Natural killer cell (primary cell): ENCODE results near the gene SPAG17. TPM values are rescaled to one million over a fixed set of nuclear protein-coding genes. Genes with fewer than 3 reads are reported as not detected.

Experiments
- ATAC-seq, 3 donors: fragments of 150-1000 bp in 2 of 3; fragments of 200-7000 bp in 1 of 3; cut with Tn5 transposase; 1 replicate in 1 of 3; 2 replicates in 2 of 3; pipeline ENCODE4 v1.10.0; 2021; ENCODE audit warnings: mild to moderate bottlenecking in 2 of 3, moderate library complexity in 2 of 3
- DNase-seq, 2 donors: peaks; one replicate each; pipeline versions ENCODE4 v3.0.0 to v3.0.0-alpha.2; 2013 to 2021; ENCODE audit warnings: mixed read lengths in 1 of 2
- H3K27ac ChIP-seq: one replicate; pipeline ENCODE4 v1.5.1; 2013; ENCODE audit warnings: mild to moderate bottlenecking, low read length
- H3K27me3 ChIP-seq: one replicate; pipeline ENCODE4 v1.6.1; 2013; ENCODE audit warnings: low read length; ENCODE audit not compliant: control insufficient read depth, insufficient read depth
- H3K36me3 ChIP-seq: one replicate; pipeline ENCODE4 v1.6.1; 2013; ENCODE audit warnings: low read length; ENCODE audit not compliant: control insufficient read depth, insufficient read depth
- H3K4me1 ChIP-seq: one replicate; pipeline ENCODE4 v1.6.1; 2013; ENCODE audit warnings: low read length; ENCODE audit not compliant: control insufficient read depth, insufficient read depth
- H3K4me3 ChIP-seq: one replicate; pipeline ENCODE4 v1.5.1; 2013; ENCODE audit warnings: low read length
- H3K9me3 ChIP-seq: one replicate; pipeline ENCODE4 v1.6.1; 2013; ENCODE audit warnings: low read length; ENCODE audit not compliant: control insufficient read depth, insufficient read depth
- H3K27ac Mint-ChIP-seq, 2 donors: one replicate each; pipeline ENCODE4 v1.8.0; 2022; ENCODE audit warnings: mild to moderate bottlenecking in 2 of 2, mixed read lengths in 2 of 2, moderate library complexity in 1 of 2
- H3K27me3 Mint-ChIP-seq, 2 donors: one replicate each; pipeline ENCODE4 v1.8.0; 2022; ENCODE audit warnings: low read depth in 2 of 2, mixed read lengths in 2 of 2
- H3K36me3 Mint-ChIP-seq: one replicate; pipeline ENCODE4 v1.8.0; 2022; ENCODE audit warnings: mixed read lengths
- H3K4me1 Mint-ChIP-seq, 2 donors: one replicate each; pipeline ENCODE4 v1.8.0; 2022; ENCODE audit warnings: mixed read lengths in 2 of 2
- H3K4me3 Mint-ChIP-seq: one replicate; pipeline ENCODE4 v1.8.0; 2022; ENCODE audit warnings: mild to moderate bottlenecking, moderate library complexity, mixed read lengths
- H3K9me3 Mint-ChIP-seq, 2 donors: one replicate each; pipeline ENCODE4 v1.8.0; 2022; ENCODE audit warnings: mixed read lengths in 2 of 2
- CTCF ChIP-seq: fragments of 200-600 bp; IDR thresholded peaks from one replicate; pipeline ENCODE4 v1.8.0; 2022; ENCODE audit warnings: antibody characterized with exemption
- WGBS: methylation state at CpG from one replicate; pipeline ENCODE4 v1.1.7; 2013; ENCODE audit warnings: missing lambda C conversion rate; ENCODE audit not compliant: insufficient coverage; 5-methylcytosine and 5-hydroxymethylcytosine counted together
- intact Hi-C: fragments of 100-400 bp; cut with micrococcal nuclease; formaldehyde crosslinking; loops from one replicate; pipeline ENCODE4 v1.14.2; 2022
- total RNA-seq, 4 donors: library from RNA; stranded (reverse); fragments of 120-200 nt in 1 of 4; gene quantifications; one replicate each; pipeline versions ENCODE4 v1.2.3 to v1.2.4, GENCODE V29; 2013 to 2022

The SPAG17 gene
- total RNA-seq, 3 donors from 2014 or later (not counting 1 experiment from before 2014, with no cell fraction given), result not detected

GRCh38 chr1:118118873-118119463 is 66.1 kb downstream of the SPAG17 start:
- no peak for ATAC-seq
- intact Hi-C loops, result no loop called here
- Mint-ChIP-seq H3K36me3 (no peaks in the 10 kb centered on the region), H3K9me3 (peaks cover 0 to 2% of the 10 kb centered on the region in 2 donors), H3K4me1 (no peaks in the 10 kb centered on the region), H3K27me3 (no peaks in the 10 kb centered on the region), H3K27ac (no peak overlapping the region), H3K4me3 (no peak overlapping the region)
- Histone ChIP-seq H3K4me3 (no peak overlapping the region), H3K9me3 (no peaks in the 10 kb centered on the region), H3K27me3 (no peaks in the 10 kb centered on the region), H3K4me1 (no peaks in the 10 kb centered on the region), H3K27ac (no peak overlapping the region), H3K36me3 (no peaks in the 10 kb centered on the region)
- TF ChIP-seq CTCF, result no peak
- no peak for DNase-seq
- 74% methylated on average over 1 of the region's 2 CpGs for WGBS

- ATAC-seq, result no peak
- Histone ChIP-seq H3K4me3 (no peak overlapping the region), H3K9me3 (no peaks in the 10 kb centered on the region), H3K36me3 (no peaks in the 10 kb centered on the region), H3K27me3 (no peaks in the 10 kb centered on the region), H3K27ac (no peak overlapping the region), H3K4me1 (no peaks in the 10 kb centered on the region)
- Mint-ChIP-seq H3K27ac (no peak overlapping the region), H3K4me1 (no peaks in the 10 kb centered on the region), H3K36me3 (no peaks in the 10 kb centered on the region), H3K9me3 (peaks cover 0 to 2% of the 10 kb centered on the region in 2 donors), H3K27me3 (no peaks in the 10 kb centered on the region), H3K4me3 (no peak overlapping the region)
- no peak for DNase-seq
- intact Hi-C loops, result no loop called here
- 87% methylated on average over 5 of the region's 5 CpGs for WGBS
- TF ChIP-seq CTCF, result no peak
Observed at GRCh38 chr1:118118469-118118868, 66.6 kb downstream of the SPAG17 start.

- Mint-ChIP-seq H3K9me3 (peaks cover 0 to 2% of the 10 kb centered on the region in 2 donors), H3K27ac (no peak overlapping the region), H3K27me3 (no peaks in the 10 kb centered on the region), H3K4me3 (no peak overlapping the region), H3K36me3 (no peaks in the 10 kb centered on the region), H3K4me1 (no peaks in the 10 kb centered on the region)
- intact Hi-C loops, result no loop called here
- Histone ChIP-seq H3K9me3 (no peaks in the 10 kb centered on the region), H3K4me1 (no peaks in the 10 kb centered on the region), H3K27ac (no peak overlapping the region), H3K4me3 (no peak overlapping the region), H3K27me3 (no peaks in the 10 kb centered on the region), H3K36me3 (no peaks in the 10 kb centered on the region)
- DNase-seq, result no peak
- ATAC-seq, result no peak
- no peak for TF ChIP-seq CTCF
- 86% methylated on average over 4 of the region's 4 CpGs for WGBS
Observed at GRCh38 chr1:118117521-118117920, 67.5 kb downstream of the SPAG17 start.

- ATAC-seq, result no peak
- H3K4me3 ChIP-seq, result no peak overlapping the region
- H3K27me3 Mint-ChIP-seq, result no peaks in the 10 kb centered on the region
- no peak overlapping the region for H3K4me3 Mint-ChIP-seq
- intact Hi-C loops, result no loop called here
- no peaks in the 10 kb centered on the region for H3K4me1 Mint-ChIP-seq
- H3K27ac ChIP-seq, result no peak overlapping the region
- H3K9me3 ChIP-seq, result no peaks in the 10 kb centered on the region
- no peaks in the 10 kb centered on the region for H3K36me3 Mint-ChIP-seq
- no peak for DNase-seq
- H3K9me3 Mint-ChIP-seq, result peaks cover 0 to 2% of the 10 kb centered on the region in 2 donors
- H3K27ac Mint-ChIP-seq, result no peak overlapping the region
- WGBS, result 65% methylated on average over 4 of the region's 4 CpGs
- H3K4me1 ChIP-seq, result no peaks in the 10 kb centered on the region
- H3K27me3 ChIP-seq, result no peaks in the 10 kb centered on the region
- TF ChIP-seq CTCF, result no peak
- no peaks in the 10 kb centered on the region for H3K36me3 ChIP-seq
Observed at GRCh38 chr1:118116909-118117308, 68.1 kb downstream of the SPAG17 start.
